ENCODE measurements around the gene SETDB2. TPM values are rescaled to one million over a fixed set of nuclear protein-coding genes. Genes with fewer than 3 reads are reported as not detected.
A peak's percentile ranks its signal among the peaks of the same experiment; 100 is the strongest.

SETDB2 gene
- polyA plus RNA-seq, 3 donors = 4.8 to 6.8 (median 6.4) TPM

GRCh38 chr13:49516467-49516866 is 72.4 kb downstream of the SETDB2 start:
- H3K4me3 Mint-ChIP-seq = no peak overlapping the region
- Histone ChIP-seq H3K4me3 (replicated peaks in 1 of 3; ENCODE audit: low read depth in 2 of 3, low read length in 3 of 3) (no peak overlapping the region), H3K9ac (ENCODE audit: insufficient read depth, low read length, poor library complexity, severe bottlenecking) (no peak overlapping the region), H4K20me1 (ENCODE audit: insufficient read depth, low read length) (peaks cover 17% of the 10 kb centered on the region), H3K4me1 (ENCODE audit: control insufficient read depth in 1 of 2, insufficient read depth in 2 of 2, low read length in 2 of 2) (no peaks in the 10 kb centered on the region), H3K9me3 (replicated peaks in 1 of 2; ENCODE audit: control insufficient read depth in 1 of 2, insufficient read depth in 1 of 2, low read length in 2 of 2) (no peaks in the 10 kb centered on the region), H3K79me2 (ENCODE audit: insufficient read depth, low read length) (no peaks in the 10 kb centered on the region), H3K27me3 (ENCODE audit: control insufficient read depth in 2 of 2, insufficient read depth in 2 of 2, low read length in 2 of 2) (no peaks in the 10 kb centered on the region), H3K36me3 (replicated peaks in 1 of 2; ENCODE audit: control insufficient read depth in 1 of 2, insufficient read depth in 2 of 2, low read length in 2 of 2) (peaks cover 78 to 99% of the 10 kb centered on the region in 2 donors), H3K4me2 (replicated peaks; ENCODE audit: extremely low read depth, low read length, poor library complexity, severe bottlenecking) (no peak overlapping the region), H2AFZ (ENCODE audit: insufficient read depth, low read depth, low read length, poor library complexity, severe bottlenecking) (no peak overlapping the region), H3K27ac (ENCODE audit: low read depth in 1 of 2, low read length in 2 of 2) (no peak overlapping the region)
- H3K27ac Mint-ChIP-seq = peak overlapping the region in 2 of 7 donors; percentile 43 to 49
- no peak for TF ChIP-seq CTCF (IDR thresholded peaks at IDR 0.05)
- H3K36me3 Mint-ChIP-seq = peaks cover 81 to 88% of the 10 kb centered on the region in 2 donors
- intact Hi-C loops (cut with micrococcal nuclease) = no loop called here
- 93% methylated on average over 3 of the region's 5 CpGs for WGBS (ENCODE audit: insufficient coverage)
- peaks cover 0 to 2% (median 2%) of the 10 kb centered on the region in 3 donors for H3K27me3 Mint-ChIP-seq (ENCODE audit: low read depth in 3 of 3)
- no peak for DNase-seq
- peaks cover 0 to 1% (median 0%) of the 10 kb centered on the region in 7 donors for H3K9me3 Mint-ChIP-seq
- H3K4me1 Mint-ChIP-seq = no peaks in the 10 kb centered on the region

- H3K4me3 ChIP-seq (replicated peaks in 1 of 3; ENCODE audit: low read depth in 2 of 3, low read length in 3 of 3) = no peak overlapping the region
- peaks cover 81 to 93% of the 10 kb centered on the region in 2 donors for H3K36me3 Mint-ChIP-seq
Measured at GRCh38 chr13:49517461-49517860, 73.4 kb downstream of the SETDB2 start.

More at GRCh38 chr13:49517461-49517860, 73.4 kb downstream of the SETDB2 start:
- Histone ChIP-seq H3K9ac (ENCODE audit: insufficient read depth, low read length, poor library complexity, severe bottlenecking) (no peak overlapping the region), H3K36me3 (replicated peaks in 1 of 2; ENCODE audit: control insufficient read depth in 1 of 2, insufficient read depth in 2 of 2, low read length in 2 of 2) (peaks cover 80 to 99% of the 10 kb centered on the region in 2 donors), H3K4me1 (ENCODE audit: control insufficient read depth in 1 of 2, insufficient read depth in 2 of 2, low read length in 2 of 2) (no peaks in the 10 kb centered on the region), H3K79me2 (ENCODE audit: insufficient read depth, low read length) (no peaks in the 10 kb centered on the region), H3K27me3 (ENCODE audit: control insufficient read depth in 2 of 2, insufficient read depth in 2 of 2, low read length in 2 of 2) (no peaks in the 10 kb centered on the region), H3K27ac (ENCODE audit: low read depth in 1 of 2, low read length in 2 of 2) (no peak overlapping the region), H3K4me2 (replicated peaks; ENCODE audit: extremely low read depth, low read length, poor library complexity, severe bottlenecking) (no peak overlapping the region), H3K9me3 (replicated peaks in 1 of 2; ENCODE audit: control insufficient read depth in 1 of 2, insufficient read depth in 1 of 2, low read length in 2 of 2) (no peaks in the 10 kb centered on the region), H2AFZ (ENCODE audit: insufficient read depth, low read depth, low read length, poor library complexity, severe bottlenecking) (no peak overlapping the region), H4K20me1 (ENCODE audit: insufficient read depth, low read length) (peaks cover 17% of the 10 kb centered on the region)
- 83% methylated on average over 4 of the region's 6 CpGs for WGBS (ENCODE audit: insufficient coverage)
- no peaks in the 10 kb centered on the region for H3K4me1 Mint-ChIP-seq
- intact Hi-C loops (cut with micrococcal nuclease) = no loop called here
- H3K27me3 Mint-ChIP-seq (ENCODE audit: low read depth in 3 of 3) = peaks cover 0 to 2% (median 2%) of the 10 kb centered on the region in 3 donors
- peak overlapping the region in 1 of 7 donors; percentile 49 for H3K27ac Mint-ChIP-seq
- H3K9me3 Mint-ChIP-seq = peaks cover 0 to 1% (median 0%) of the 10 kb centered on the region in 7 donors
- no peak for TF ChIP-seq CTCF (IDR thresholded peaks at IDR 0.05)
- DNase-seq = no peak
- no peak overlapping the region for H3K4me3 Mint-ChIP-seq

Measured in CD14-positive monocyte (primary cell).